ENCODE results near the gene RHEB. TPM values are rescaled to one million over a fixed set of nuclear protein-coding genes. Genes with fewer than 3 reads are reported as not detected.

Gene RHEB
- total RNA-seq, 1 experiment from 2014 or later = 156 TPM

- TF ChIP-seq CTCF (IDR thresholded peaks at IDR 0.05; ENCODE audit: insufficient read depth in 1 of 2, low read depth in 1 of 2, low read length in 1 of 2, severe bottlenecking in 1 of 2, unreplicated experiment in 1 of 2) = no peak
- Histone ChIP-seq H3K4me1 (no peaks in the 10 kb centered on the region), H3K9me3 (no peaks in the 10 kb centered on the region), H3K4me3 (ENCODE audit: low read depth, low read length) (no peak overlapping the region), H3K36me3 (ENCODE audit: control insufficient read depth, insufficient read depth, low read length) (no peaks in the 10 kb centered on the region), H3K27me3 (replicated peaks; ENCODE audit: control insufficient read depth, insufficient read depth, low read length) (no peaks in the 10 kb centered on the region)
- no TSS peak for BruUV-seq (replicated peaks)
- no peak overlapping the region for H3K27ac Mint-ChIP-seq (ENCODE audit: unreplicated experiment)
- CTCF ChIA-PET = interaction anchor here (1.4 kb wide), 1 partner anchor 83 kb away, joined by 3 read pairs; no protein-coding TSS in a partner anchor
- peaks cover 2% of the 10 kb centered on the region for H3K36me3 Mint-ChIP-seq (ENCODE audit: insufficient read depth, unreplicated experiment)
- no peaks in the 10 kb centered on the region for H3K27me3 Mint-ChIP-seq (ENCODE audit: insufficient read depth, unreplicated experiment)
- DNase-seq = peak in 1 of 2 experiments; percentile 21
- no peak overlapping the region for H3K4me3 Mint-ChIP-seq (ENCODE audit: unreplicated experiment)
- POLR2A ChIA-PET = no interaction called here
- no peaks in the 10 kb centered on the region for H3K9me3 Mint-ChIP-seq (ENCODE audit: unreplicated experiment)
- H3K4me1 Mint-ChIP-seq (ENCODE audit: low read depth, unreplicated experiment) = no peaks in the 10 kb centered on the region
- intact Hi-C loops (cut with micrococcal nuclease; ENCODE audit: unreplicated experiment) = no loop called here
Measured at GRCh38 chr7:151451626-151452571, 67.8 kb downstream of the RHEB start.

- no peaks in the 10 kb centered on the region for H3K36me3 Mint-ChIP-seq (ENCODE audit: insufficient read depth, unreplicated experiment)
- H3K27ac Mint-ChIP-seq (ENCODE audit: unreplicated experiment) = no peak overlapping the region
- peak in 1 of 2 experiments; percentile 12 for DNase-seq
- POLR2A ChIA-PET = no interaction called here
- peaks cover 3% of the 10 kb centered on the region for H3K4me1 Mint-ChIP-seq (ENCODE audit: low read depth, unreplicated experiment)
- H3K9me3 ChIP-seq = no peaks in the 10 kb centered on the region
- no peak for TF ChIP-seq CTCF (IDR thresholded peaks at IDR 0.05; ENCODE audit: insufficient read depth in 1 of 2, low read depth in 1 of 2, low read length in 1 of 2, severe bottlenecking in 1 of 2, unreplicated experiment in 1 of 2)
- no peaks in the 10 kb centered on the region for H3K9me3 Mint-ChIP-seq (ENCODE audit: unreplicated experiment)
- no peaks in the 10 kb centered on the region for H3K4me1 ChIP-seq
- BruUV-seq (replicated peaks) = no TSS peak
- CTCF ChIA-PET = interaction anchor here (0.7 kb wide), 1 partner anchor 217 kb away, joined by 3 read pairs; no protein-coding TSS in a partner anchor
- intact Hi-C loops (cut with micrococcal nuclease; ENCODE audit: unreplicated experiment) = no loop called here
- H3K4me3 ChIP-seq (ENCODE audit: low read depth, low read length) = no peak overlapping the region
- no peaks in the 10 kb centered on the region for H3K27me3 Mint-ChIP-seq (ENCODE audit: insufficient read depth, unreplicated experiment)
- H3K27me3 ChIP-seq (replicated peaks; ENCODE audit: control insufficient read depth, insufficient read depth, low read length) = no peaks in the 10 kb centered on the region
- no peak overlapping the region for H3K4me3 Mint-ChIP-seq (ENCODE audit: unreplicated experiment)
- no peaks in the 10 kb centered on the region for H3K36me3 ChIP-seq (ENCODE audit: control insufficient read depth, insufficient read depth, low read length)
Measured at GRCh38 chr7:151451156-151451555, 68.5 kb downstream of the RHEB start.

GRCh38 chr7:151449990-151450389 is 69.7 kb downstream of the RHEB start:
- peak in 1 of 2 experiments; percentile 9 for DNase-seq
- Histone ChIP-seq H3K27me3 (replicated peaks; ENCODE audit: control insufficient read depth, insufficient read depth, low read length) (no peaks in the 10 kb centered on the region), H3K4me1 (no peaks in the 10 kb centered on the region), H3K9me3 (no peaks in the 10 kb centered on the region), H3K4me3 (ENCODE audit: low read depth, low read length) (no peak overlapping the region), H3K36me3 (ENCODE audit: control insufficient read depth, insufficient read depth, low read length) (no peaks in the 10 kb centered on the region)
- POLR2A ChIA-PET = no interaction called here
- H3K27ac Mint-ChIP-seq (ENCODE audit: unreplicated experiment) = no peak overlapping the region
- H3K27me3 Mint-ChIP-seq (ENCODE audit: insufficient read depth, unreplicated experiment) = no peaks in the 10 kb centered on the region
- no peak overlapping the region for H3K4me3 Mint-ChIP-seq (ENCODE audit: unreplicated experiment)
- no peaks in the 10 kb centered on the region for H3K9me3 Mint-ChIP-seq (ENCODE audit: unreplicated experiment)
- CTCF ChIA-PET = no interaction called here
- no TSS peak for BruUV-seq (replicated peaks)
- intact Hi-C loops (cut with micrococcal nuclease; ENCODE audit: unreplicated experiment) = loop anchor here (2.0 kb wide), 1 partner anchor 81 kb away; no protein-coding TSS in a partner anchor
- H3K36me3 Mint-ChIP-seq (ENCODE audit: insufficient read depth, unreplicated experiment) = no peaks in the 10 kb centered on the region
- TF ChIP-seq CTCF (IDR thresholded peaks at IDR 0.05; ENCODE audit: insufficient read depth in 1 of 2, low read depth in 1 of 2, low read length in 1 of 2, severe bottlenecking in 1 of 2, unreplicated experiment in 1 of 2) = no peak
- peaks cover 10% of the 10 kb centered on the region for H3K4me1 Mint-ChIP-seq (ENCODE audit: low read depth, unreplicated experiment)

Measured in Caco-2 (cell line).